PC-3 (cell line): ENCODE data around the gene PALD1. TPM values are rescaled to one million over a fixed set of nuclear protein-coding genes. Genes with fewer than 3 reads are reported as not detected.

Source experiments
- ATAC-seq: fragments of 200-7000 bp; cut with Tn5 transposase; 2 replicates; pipeline ENCODE4 v1.9.1; 2020; ENCODE audit warnings: mild to moderate bottlenecking, moderate library complexity
- BruUV-seq: library from RNA; stranded (reverse); fragments of 400-500 nt; replicated peaks from 2 replicates; lab custom pipeline; 2021; lab: Mats Ljungman, UMichigan
- CTCF ChIA-PET: fragments of 300-600 bp; sonication (Branson Sonifier 250); formaldehyde crosslinking; loops from one replicate; lab custom pipeline; 2022; ENCODE audit warnings: antibody characterized with exemption; lab: Charles Lee
- POLR2A ChIA-PET: fragments of 300-600 bp; sonication (Branson Sonifier 250); formaldehyde crosslinking; loops from one replicate; lab custom pipeline; 2022; ENCODE audit warnings: antibody characterized with exemption; ENCODE audit not compliant: unreplicated experiment; lab: Charles Lee
- DNase-seq: peaks from one replicate; pipeline ENCODE4 v3.0.0-alpha.2; 2015
- H2AFZ ChIP-seq: fragments of 300-600 bp; sonication (generic); 2 replicates; pipeline ENCODE4 v1.6.0; 2016; ENCODE audit warnings: antibody characterized with exemption, low read length
- H3F3A ChIP-seq: fragments of 300-600 bp; sonication (generic); one replicate; pipeline ENCODE4 v1.6.0; 2017; ENCODE audit warnings: antibody characterized with exemption, low read length, control low read depth, mild to moderate bottlenecking; ENCODE audit not compliant: unreplicated experiment
- H3K27ac ChIP-seq: fragments of 300-600 bp; sonication (generic); 2 replicates; pipeline ENCODE4 v1.5.1; 2016; ENCODE audit warnings: mild to moderate bottlenecking, low read length
- H3K27me3 ChIP-seq: fragments of 300-600 bp; sonication (generic); 2 replicates; pipeline ENCODE4 v1.6.1; 2016; ENCODE audit warnings: low read length, mixed read lengths
- H3K36me3 ChIP-seq: fragments of 300-600 bp; sonication (generic); 2 replicates; pipeline ENCODE4 v1.6.1; 2016; ENCODE audit warnings: low read depth, mixed run types, low read length, mixed read lengths
- H3K4me1 ChIP-seq: fragments of 300-600 bp; sonication (generic); 2 replicates; pipeline ENCODE4 v1.5.1; 2016; ENCODE audit warnings: low read length; ENCODE audit not compliant: insufficient read depth
- H3K4me2 ChIP-seq: fragments of 300-600 bp; sonication (generic); 2 replicates; pipeline ENCODE4 v1.6.0; 2016; ENCODE audit warnings: low read length
- H3K4me3 ChIP-seq: fragments of 300-600 bp; sonication (generic); 2 replicates; pipeline ENCODE4 v1.5.1; 2016; ENCODE audit warnings: mild to moderate bottlenecking, low read length, mixed read lengths
- H3K79me2 ChIP-seq: fragments of 300-600 bp; sonication (generic); 2 replicates; pipeline ENCODE4 v1.6.1; 2017; ENCODE audit warnings: low read length, mixed read lengths
- H3K9ac ChIP-seq: fragments of 300-600 bp; sonication (generic); 2 replicates; pipeline ENCODE4 v1.6.0; 2016; ENCODE audit warnings: mild to moderate bottlenecking, low read length
- H3K9me2 ChIP-seq: fragments of 300-600 bp; sonication (generic); replicated peaks from 2 replicates; pipeline ENCODE4 v1.6.1; 2016; ENCODE audit warnings: mixed run types, low read length, mixed read lengths
- H3K9me3 ChIP-seq: fragments of 300-600 bp; sonication (generic); 2 replicates; pipeline ENCODE4 v1.6.1; 2016; ENCODE audit warnings: low read length, mixed read lengths
- H4K20me1 ChIP-seq: fragments of 300-600 bp; sonication (generic); 2 replicates; pipeline ENCODE4 v1.6.1; 2016; ENCODE audit warnings: low read length, mixed read lengths
- CTCF ChIP-seq: fragments of 300-600 bp; sonication (generic); conservative IDR thresholded peaks from 2 replicates; pipeline ENCODE4 v1.5.1; 2017; ENCODE audit warnings: antibody characterized with exemption, low read depth, mild to moderate bottlenecking, low read length
- EZH2 ChIP-seq: fragments of 300-600 bp; sonication (generic); IDR thresholded peaks from one replicate; pipeline ENCODE4 v1.6.1; 2017; ENCODE audit warnings: antibody characterized with exemption, mild to moderate bottlenecking, low read length; ENCODE audit not compliant: unreplicated experiment
- EZH2phosphoT487 ChIP-seq: fragments of 300-600 bp; sonication (generic); IDR thresholded peaks from 2 replicates; pipeline ENCODE4 v1.6.1; 2018; ENCODE audit warnings: mild to moderate bottlenecking, antibody characterized with exemption, low read length, borderline replicate concordance
- intact Hi-C: fragments of 100-400 bp; cut with micrococcal nuclease; formaldehyde crosslinking; loops from 2 replicates; pipeline ENCODE4 v1.9.0; 2023
- total RNA-seq: library from RNA; depleted of rRNA; stranded (reverse); fragments of >200 nt; gene quantifications from 2 replicates; pipeline ENCODE4 v1.2.3, GENCODE V29; 2014

Gene PALD1
- total RNA-seq, 1 experiment from 2014 or later: 0.80 TPM

GRCh38 chr10:70587045-70587658 lies 108.6 kb downstream of the PALD1 start:
- no TSS peak for BruUV-seq
- H3K4me1 ChIP-seq: no peaks in the 10 kb centered on the region
- intact Hi-C loops: no loop called here

GRCh38 chr10:70588255-70588654 lies 109.7 kb downstream of the PALD1 start:
- no TSS peak for BruUV-seq
- intact Hi-C loops: no loop called here
- peaks cover 5% of the 10 kb centered on the region; the same call in 1 of the 2 replicates for H3K4me1 ChIP-seq
- no peaks in the 10 kb centered on the region for H3K9me3 ChIP-seq
- H4K20me1 ChIP-seq: no peaks in the 10 kb centered on the region
- H3K9me2 ChIP-seq: no peaks in the 10 kb centered on the region
- no peak overlapping the region for H3K9ac ChIP-seq
- H3K4me3 ChIP-seq: no peak overlapping the region
- no peaks in the 10 kb centered on the region for H3K36me3 ChIP-seq
- DNase-seq: no peak
- ATAC-seq: no peak
- no peaks in the 10 kb centered on the region for H3K27me3 ChIP-seq
- no peak for TF ChIP-seq EZH2
- no peak for TF ChIP-seq CTCF
- no peak for TF ChIP-seq EZH2phosphoT487
- no peaks in the 10 kb centered on the region for H3K79me2 ChIP-seq
- no peaks in the 10 kb centered on the region for H3F3A ChIP-seq
- ChIA-PET CTCF (no interaction called here), POLR2A (no interaction called here)
- H3K27ac ChIP-seq: no peak overlapping the region
- H2AFZ ChIP-seq: no peak overlapping the region
- no peak overlapping the region for H3K4me2 ChIP-seq

More at GRCh38 chr10:70587045-70587658, 108.6 kb downstream of the PALD1 start:
- Histone ChIP-seq H3K79me2 (no peaks in the 10 kb centered on the region), H3K9me3 (no peaks in the 10 kb centered on the region), H4K20me1 (no peaks in the 10 kb centered on the region), H3K9me2 (no peaks in the 10 kb centered on the region), H3K27ac (no peak overlapping the region), H3K4me2 (no peak overlapping the region), H3K27me3 (no peaks in the 10 kb centered on the region), H2AFZ (no peak overlapping the region), H3K9ac (no peak overlapping the region), H3K36me3 (no peaks in the 10 kb centered on the region), H3K4me3 (no peak overlapping the region), H3F3A (no peaks in the 10 kb centered on the region)
- ChIA-PET CTCF (no interaction called here), POLR2A (no interaction called here)
- ATAC-seq: no peak
- no peak for DNase-seq
- TF ChIP-seq CTCF (no peak), EZH2phosphoT487 (no peak), EZH2 (no peak)

- H3K9me2 ChIP-seq: no peaks in the 10 kb centered on the region
- H3K36me3 ChIP-seq: no peaks in the 10 kb centered on the region
- no peaks in the 10 kb centered on the region for H3K27me3 ChIP-seq
- no peak overlapping the region for H2AFZ ChIP-seq
- no TSS peak for BruUV-seq
- ChIA-PET POLR2A (no interaction called here), CTCF (no interaction called here)
- TF ChIP-seq CTCF (no peak), EZH2 (no peak), EZH2phosphoT487 (no peak)
- no peaks in the 10 kb centered on the region for H3K9me3 ChIP-seq
- no peaks in the 10 kb centered on the region for H4K20me1 ChIP-seq
- H3K9ac ChIP-seq: no peak overlapping the region
- DNase-seq (no peak), ATAC-seq (no peak)
- H3K4me2 ChIP-seq: no peak overlapping the region
- H3F3A ChIP-seq: no peaks in the 10 kb centered on the region
- intact Hi-C loops: no loop called here
- no peak overlapping the region for H3K4me3 ChIP-seq
- H3K79me2 ChIP-seq: no peaks in the 10 kb centered on the region
- H3K4me1 ChIP-seq: peaks cover 5% of the 10 kb centered on the region; the same call in 1 of the 2 replicates
- no peak overlapping the region for H3K27ac ChIP-seq
Observed at GRCh38 chr10:70588859-70589570, 110.4 kb downstream of the PALD1 start.
